ENCODE measurements around the gene NXPH4. TPM values are rescaled to one million over a fixed set of nuclear protein-coding genes. Genes with fewer than 3 reads are reported as not detected.

Gene NXPH4
- total RNA-seq, 1 experiment from 2014 or later: 20.0 TPM

DNA sequence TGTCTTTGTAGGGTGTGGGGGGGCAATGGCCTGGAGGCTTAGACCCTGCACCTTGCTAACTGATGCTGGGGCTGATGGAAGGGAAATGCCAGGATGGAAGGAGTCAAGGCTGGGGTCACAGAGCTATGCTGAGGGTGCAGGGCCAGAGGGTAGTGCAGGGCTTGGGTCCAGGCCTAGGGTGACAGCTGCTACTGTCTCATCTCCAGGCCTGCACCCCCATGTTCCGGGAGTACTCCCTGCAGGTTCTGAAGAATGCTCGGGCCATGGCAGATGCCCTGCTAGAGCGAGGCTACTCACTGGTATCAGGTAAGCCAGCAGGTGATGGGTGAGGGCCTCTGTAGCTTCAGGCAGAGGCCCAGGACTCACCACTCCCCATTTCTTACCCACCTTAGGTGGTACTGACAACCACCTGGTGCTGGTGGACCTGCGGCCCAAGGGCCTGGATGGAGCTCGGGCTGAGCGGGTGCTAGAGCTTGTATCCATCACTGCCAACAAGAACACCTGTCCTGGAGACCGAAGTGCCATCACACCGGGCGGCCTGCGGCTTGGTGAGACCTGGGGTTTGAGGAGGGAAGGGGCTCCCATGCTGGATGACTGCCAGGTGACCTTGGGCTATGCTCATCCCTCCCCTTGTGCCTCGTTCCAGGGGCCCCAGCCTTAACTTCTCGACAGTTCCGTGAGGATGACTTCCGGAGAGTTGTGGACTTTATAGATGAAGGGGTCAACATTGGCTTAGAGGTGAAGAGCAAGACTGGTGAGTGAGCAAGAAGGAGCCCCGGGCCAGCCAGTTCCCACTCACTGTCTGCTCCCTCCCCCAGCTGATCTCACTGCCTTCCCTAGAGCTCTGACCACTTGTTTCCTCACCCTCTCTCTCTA is 17.0 kb downstream of the NXPH4 start:
- Histone ChIP-seq H3K4me3 (replicated peaks in 1 of 2; ENCODE audit: low read depth in 1 of 2, low read length in 2 of 2) (no peak overlapping the region), H3K4me1 (ENCODE audit: control insufficient read depth in 1 of 2, insufficient read depth in 2 of 2, low read length in 2 of 2) (peaks cover 6 to 17% of the 10 kb centered on the region in 2 experiments; a peak in 3 of 4 replicates), H3K27me3 (ENCODE audit: insufficient read depth, low read length) (no peaks in the 10 kb centered on the region), H3K9me2 (ENCODE audit: insufficient read depth) (no peaks in the 10 kb centered on the region), H3K4me2 (ENCODE audit: low read length) (no peak overlapping the region), H4K20me1 (ENCODE audit: insufficient read depth) (no peaks in the 10 kb centered on the region), H3K27ac (ENCODE audit: low read depth, low read length) (no peak overlapping the region), H3K9me3 (ENCODE audit: control insufficient read depth in 1 of 2, insufficient read depth in 1 of 2, low read depth in 1 of 2, low read length in 2 of 2) (no peaks in the 10 kb centered on the region), H3K79me2 (ENCODE audit: insufficient read depth, low read length) (peaks cover 30% of the 10 kb centered on the region), H2AFZ (ENCODE audit: low read depth, low read length, poor library complexity, severe bottlenecking) (no peak overlapping the region), H3K36me3 (ENCODE audit: control insufficient read depth in 1 of 2, insufficient read depth in 2 of 2, low read length in 2 of 2) (peaks cover 15 to 34% of the 10 kb centered on the region in 2 experiments), H3K9ac (ENCODE audit: low read length) (no peak overlapping the region)
- intact Hi-C loops (cut with micrococcal nuclease): no loop called here
- ATAC-seq (no peak), DNase-seq (ENCODE audit: low read depth, low spot score) (no peak)
- no TSS peak for BruUV-seq (replicated peaks)
- POLR2A ChIA-PET: no interaction called here
- CTCF ChIA-PET: interaction anchor here (1.1 to 2.1 kb wide), 2 partner anchors 9 to 19 kb away, joined by 3 to 10 read pairs; no protein-coding TSS in a partner anchor
- TF ChIP-seq ATF3 (IDR thresholded peaks at IDR 0.05): no peak
- no peak for TF ChIP-seq FOSL1 (IDR thresholded peaks at IDR 0.05; ENCODE audit: low read depth)
- no peak for TF ChIP-seq ZFX (IDR thresholded peaks at IDR 0.05)
- TF ChIP-seq RAD21 (IDR thresholded peaks at IDR 0.05; ENCODE audit: low read depth): no peak
- TF ChIP-seq, protein P1, sequence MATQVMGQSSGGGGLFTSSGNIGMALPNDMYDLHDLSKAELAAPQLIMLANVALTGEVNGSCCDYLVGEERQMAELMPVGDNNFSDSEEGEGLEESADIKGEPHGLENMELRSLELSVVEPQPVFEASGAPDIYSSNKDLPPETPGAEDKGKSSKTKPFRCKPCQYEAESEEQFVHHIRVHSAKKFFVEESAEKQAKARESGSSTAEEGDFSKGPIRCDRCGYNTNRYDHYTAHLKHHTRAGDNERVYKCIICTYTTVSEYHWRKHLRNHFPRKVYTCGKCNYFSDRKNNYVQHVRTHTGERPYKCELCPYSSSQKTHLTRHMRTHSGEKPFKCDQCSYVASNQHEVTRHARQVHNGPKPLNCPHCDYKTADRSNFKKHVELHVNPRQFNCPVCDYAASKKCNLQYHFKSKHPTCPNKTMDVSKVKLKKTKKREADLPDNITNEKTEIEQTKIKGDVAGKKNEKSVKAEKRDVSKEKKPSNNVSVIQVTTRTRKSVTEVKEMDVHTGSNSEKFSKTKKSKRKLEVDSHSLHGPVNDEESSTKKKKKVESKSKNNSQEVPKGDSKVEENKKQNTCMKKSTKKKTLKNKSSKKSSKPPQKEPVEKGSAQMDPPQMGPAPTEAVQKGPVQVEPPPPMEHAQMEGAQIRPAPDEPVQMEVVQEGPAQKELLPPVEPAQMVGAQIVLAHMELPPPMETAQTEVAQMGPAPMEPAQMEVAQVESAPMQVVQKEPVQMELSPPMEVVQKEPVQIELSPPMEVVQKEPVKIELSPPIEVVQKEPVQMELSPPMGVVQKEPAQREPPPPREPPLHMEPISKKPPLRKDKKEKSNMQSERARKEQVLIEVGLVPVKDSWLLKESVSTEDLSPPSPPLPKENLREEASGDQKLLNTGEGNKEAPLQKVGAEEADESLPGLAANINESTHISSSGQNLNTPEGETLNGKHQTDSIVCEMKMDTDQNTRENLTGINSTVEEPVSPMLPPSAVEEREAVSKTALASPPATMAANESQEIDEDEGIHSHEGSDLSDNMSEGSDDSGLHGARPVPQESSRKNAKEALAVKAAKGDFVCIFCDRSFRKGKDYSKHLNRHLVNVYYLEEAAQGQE (IDR thresholded peaks at IDR 0.05; ENCODE audit: low read depth): no peak
- TF ChIP-seq EZH2phosphoT487 (IDR thresholded peaks at IDR 0.05; ENCODE audit: borderline replicate concordance): no peak
- RAD21 ChIA-PET (ENCODE audit: low non-redundant PET in 1 of 2, low total read pairs in 2 of 2, uncharacterized antibody in 2 of 2, unreplicated experiment in 2 of 2): no interaction called here

Data from HCT116 (cell line).